GM23338 (cell line): ENCODE measurements around the gene PAPOLG. TPM values are rescaled to one million over a fixed set of nuclear protein-coding genes. Genes with fewer than 3 reads are reported as not detected.

ENCODE experiments used
- ATAC-seq: fragments of 200-7000 bp; cut with Tn5 transposase; 3 replicates; pipeline ENCODE4 v1.9.1; 2020
- DNase-seq: peaks from one replicate; pipeline ENCODE4 v3.0.0-alpha.2; 2015; ENCODE audit warnings: low spot score
- H2AFZ ChIP-seq: fragments of 200-600 bp; sonication (generic); 2 replicates; pipeline ENCODE4 v1.8.0; 2016; ENCODE audit warnings: antibody characterized with exemption, mild to moderate bottlenecking, moderate library complexity
- H3F3A ChIP-seq: fragments of 200-600 bp; sonication (generic); replicated peaks from 2 replicates; pipeline ENCODE4 v1.8.0; 2017; ENCODE audit warnings: antibody characterized with exemption, mixed run types, low read depth
- H3K27ac ChIP-seq: fragments of 200-600 bp; sonication (generic); 2 replicates; pipeline ENCODE4 v1.6.1; 2016; ENCODE audit warnings: low read depth
- H3K27me3 ChIP-seq: fragments of 200-600 bp; sonication (generic); 2 replicates; pipeline ENCODE4 v1.8.0; 2016; ENCODE audit warnings: mild to moderate bottlenecking, mixed run types, moderate library complexity; ENCODE audit not compliant: insufficient read depth
- H3K36me3 ChIP-seq: fragments of 200-600 bp; sonication (generic); 2 replicates; pipeline ENCODE4 v1.8.0; 2016; ENCODE audit warnings: mild to moderate bottlenecking; ENCODE audit not compliant: insufficient read depth
- H3K4me1 ChIP-seq: fragments of 200-600 bp; sonication (generic); 2 replicates; pipeline ENCODE4 v1.8.0; 2016; ENCODE audit warnings: mild to moderate bottlenecking, moderate library complexity; ENCODE audit not compliant: insufficient read depth
- H3K4me2 ChIP-seq: fragments of 200-600 bp; sonication (generic); 2 replicates; pipeline ENCODE4 v1.7.1; 2017; ENCODE audit warnings: mixed run types
- H3K4me3 ChIP-seq: fragments of 200-600 bp; sonication (generic); 2 replicates; pipeline ENCODE4 v1.6.1; 2016; ENCODE audit warnings: mixed run types
- H3K79me2 ChIP-seq: fragments of 200-600 bp; sonication (generic); replicated peaks from 2 replicates; pipeline ENCODE4 v1.8.0; 2017; ENCODE audit warnings: mild to moderate bottlenecking; ENCODE audit not compliant: insufficient read depth
- H3K9me2 ChIP-seq: fragments of 200-600 bp; sonication (generic); 2 replicates; pipeline ENCODE4 v1.8.0; 2017; ENCODE audit not compliant: insufficient read depth
- H4K20me1 ChIP-seq: fragments of 200-600 bp; sonication (generic); replicated peaks from 2 replicates; pipeline ENCODE4 v1.8.0; 2017; ENCODE audit warnings: mild to moderate bottlenecking; ENCODE audit not compliant: insufficient read depth
- H3K27ac Mint-ChIP-seq: 2 replicates; pipeline ENCODE4 v1.8.0; 2020; ENCODE audit warnings: inconsistent platforms, mild to moderate bottlenecking, moderate library complexity, mixed read lengths
- H3K27me3 Mint-ChIP-seq: 3 replicates; pipeline ENCODE4 v1.8.0; 2022; ENCODE audit warnings: low read depth, mild to moderate bottlenecking, moderate library complexity, mixed read lengths, inconsistent platforms; ENCODE audit not compliant: insufficient read depth, poor library complexity
- H3K36me3 Mint-ChIP-seq: 3 replicates; pipeline ENCODE4 v1.8.0; 2021; ENCODE audit warnings: low read depth, mild to moderate bottlenecking, inconsistent platforms, moderate library complexity, mixed read lengths
- H3K4me1 Mint-ChIP-seq: 3 replicates; pipeline ENCODE4 v1.8.0; 2020; ENCODE audit warnings: mild to moderate bottlenecking, inconsistent platforms, mixed read lengths
- H3K4me3 Mint-ChIP-seq: 3 replicates; pipeline ENCODE4 v1.8.0; 2021; ENCODE audit warnings: moderate library complexity, mild to moderate bottlenecking, inconsistent platforms, mixed read lengths
- H3K9me3 Mint-ChIP-seq: 3 replicates; pipeline ENCODE4 v1.8.0; 2020; ENCODE audit warnings: moderate library complexity, mild to moderate bottlenecking, inconsistent platforms, mixed read lengths
- CREB1 ChIP-seq: fragments of 250-450 bp; sonication (Bioruptor Pico); IDR thresholded peaks from 2 replicates; pipeline ENCODE4 v1.5.0; 2020; ENCODE audit warnings: low read depth, mild to moderate bottlenecking, moderate library complexity
- EZH2 ChIP-seq: fragments of 200-600 bp; sonication (generic); IDR thresholded peaks from one replicate; pipeline ENCODE4 v1.8.0; 2017; ENCODE audit warnings: antibody characterized with exemption, mild to moderate bottlenecking, low read depth; ENCODE audit not compliant: unreplicated experiment
- EZH2phosphoT487 ChIP-seq: fragments of 200-600 bp; sonication (generic); IDR thresholded peaks from one replicate; pipeline ENCODE4 v1.8.1; 2018; ENCODE audit warnings: antibody characterized with exemption; ENCODE audit not compliant: unreplicated experiment
- JUNB ChIP-seq: IDR thresholded peaks from one replicate; pipeline ENCODE4 v1.6.1; 2016; ENCODE audit warnings: antibody characterized with exemption; ENCODE audit not compliant: unreplicated experiment
- NANOG ChIP-seq: IDR thresholded peaks from 2 replicates; pipeline ENCODE4 v1.6.1; 2016; ENCODE audit warnings: antibody characterized with exemption, borderline replicate concordance
- POLR2AphosphoS5 ChIP-seq: IDR thresholded peaks from 2 replicates; pipeline ENCODE4 v1.6.1; 2016; ENCODE audit warnings: antibody characterized with exemption, low read depth
- STAT1 ChIP-seq: IDR thresholded peaks from one replicate; pipeline ENCODE4 v1.6.1; 2016; ENCODE audit warnings: antibody characterized with exemption; ENCODE audit not compliant: unreplicated experiment
- ZNF114 ChIP-seq: fragments of 250-450 bp; sonication (Bioruptor Pico); IDR thresholded peaks from 2 replicates; pipeline ENCODE4 v1.5.0; 2020; ENCODE audit warnings: mild to moderate bottlenecking, moderate library complexity
- ZNF331 ChIP-seq: fragments of 250-450 bp; sonication (Bioruptor Pico); IDR thresholded peaks from 2 replicates; pipeline ENCODE4 v1.5.0; 2020; ENCODE audit warnings: low read depth, mild to moderate bottlenecking, moderate library complexity
- polyA plus RNA-seq: library from polyadenylated mRNA; unstranded; fragments of >200 nt; fragmentation: Nextera tagmentation; extraction: Ambion mirVana; gene quantifications from 2 replicates; pipeline ENCODE4 v1.2.1, GENCODE V29; 2016
- total RNA-seq: library from RNA; depleted of rRNA; stranded (reverse); fragments of >200 nt; shearing (Covaris generic); gene quantifications from 2 replicates; pipeline ENCODE4 v1.2.3, GENCODE V29; 2014
- TF ChIP-seq, protein P1 (sequence below): IDR thresholded peaks from 2 replicates; pipeline ENCODE4 v1.6.1; 2016; ENCODE audit warnings: antibody characterized with exemption
- TF ChIP-seq, protein P2 (sequence below): fragments of 250-450 bp; sonication (Bioruptor Pico); IDR thresholded peaks from 2 replicates; pipeline ENCODE4 v1.5.0; 2020; ENCODE audit warnings: mild to moderate bottlenecking, moderate library complexity

Gene PAPOLG
- total and polyA plus RNA-seq, 2 experiments from 2014 or later, result 13.8 to 31.2 TPM

DNA sequence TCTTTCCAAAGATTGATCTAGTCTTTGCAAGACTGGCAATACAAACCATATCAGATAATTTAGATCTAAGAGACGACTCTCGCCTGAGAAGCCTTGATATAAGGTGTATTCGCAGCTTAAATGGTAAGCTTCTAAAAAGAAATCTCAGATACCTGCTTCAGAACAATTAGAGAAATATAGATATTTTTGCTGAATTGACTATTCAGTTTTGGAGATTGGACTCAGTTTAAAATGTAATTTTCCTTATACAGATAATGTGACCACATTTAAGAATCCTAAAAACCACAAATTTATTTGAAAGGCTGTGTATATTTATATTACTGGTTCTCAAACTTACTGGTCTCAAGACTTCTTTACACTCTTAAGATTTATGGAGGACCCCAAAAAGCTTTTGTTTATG, 15.4 kb downstream of the PAPOLG start:
- ATAC-seq (no peak), DNase-seq (no peak)
- Mint-ChIP-seq H3K27me3 (no peaks in the 10 kb centered on the region), H3K27ac (no peak overlapping the region), H3K4me1 (no peaks in the 10 kb centered on the region), H3K36me3 (peaks cover 62% of the 10 kb centered on the region), H3K9me3 (no peaks in the 10 kb centered on the region), H3K4me3 (no peak overlapping the region)
- Histone ChIP-seq H3K4me2 (no peak overlapping the region), H3K9me2 (no peaks in the 10 kb centered on the region), H3K4me3 (no peak overlapping the region), H3K27me3 (no peaks in the 10 kb centered on the region), H4K20me1 (peaks cover 6% of the 10 kb centered on the region), H3K36me3 (peaks cover 59% of the 10 kb centered on the region), H3K27ac (no peak overlapping the region), H2AFZ (no peak overlapping the region), H3F3A (no peaks in the 10 kb centered on the region), H3K79me2 (no peaks in the 10 kb centered on the region; the same call in none of the 2 replicates), H3K4me1 (no peaks in the 10 kb centered on the region)
- no peak for TF ChIP-seq ZNF114 (CRISPR knock-in tag)
- TF ChIP-seq, protein P1, sequence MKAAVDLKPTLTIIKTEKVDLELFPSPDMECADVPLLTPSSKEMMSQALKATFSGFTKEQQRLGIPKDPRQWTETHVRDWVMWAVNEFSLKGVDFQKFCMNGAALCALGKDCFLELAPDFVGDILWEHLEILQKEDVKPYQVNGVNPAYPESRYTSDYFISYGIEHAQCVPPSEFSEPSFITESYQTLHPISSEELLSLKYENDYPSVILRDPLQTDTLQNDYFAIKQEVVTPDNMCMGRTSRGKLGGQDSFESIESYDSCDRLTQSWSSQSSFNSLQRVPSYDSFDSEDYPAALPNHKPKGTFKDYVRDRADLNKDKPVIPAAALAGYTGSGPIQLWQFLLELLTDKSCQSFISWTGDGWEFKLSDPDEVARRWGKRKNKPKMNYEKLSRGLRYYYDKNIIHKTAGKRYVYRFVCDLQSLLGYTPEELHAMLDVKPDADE, result no peak

DNA sequence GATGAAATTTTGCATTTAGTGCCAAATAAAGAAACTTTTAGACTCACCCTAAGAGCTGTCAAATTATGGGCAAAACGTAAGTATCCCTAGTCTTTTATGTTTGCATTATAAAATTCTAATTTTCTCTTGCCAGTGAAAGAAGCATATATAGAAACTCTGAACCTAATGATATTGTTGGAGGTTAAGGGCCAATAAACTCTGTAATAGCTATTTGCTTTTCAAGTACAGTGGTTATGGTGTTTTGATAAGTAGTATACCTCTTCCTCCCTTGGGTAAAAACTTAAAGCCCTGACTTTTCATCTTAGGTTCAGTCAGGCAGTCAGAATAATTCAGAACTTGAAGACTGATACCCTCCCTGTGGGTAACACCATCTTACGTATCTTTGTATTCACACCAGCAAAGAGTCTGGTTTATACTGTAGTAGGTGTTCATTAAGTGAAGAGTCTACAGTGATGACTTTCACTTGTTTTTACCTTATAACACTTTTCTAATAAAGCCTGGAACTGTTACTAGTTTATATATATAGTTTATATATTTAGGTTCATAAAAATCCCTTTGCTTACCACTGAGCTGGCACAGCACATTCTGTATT, 19.1 kb downstream of the PAPOLG start:
- H3K27ac Mint-ChIP-seq, result no peak overlapping the region
- H3K36me3 ChIP-seq, result peaks cover 59% of the 10 kb centered on the region
- H3K79me2 ChIP-seq, result no peaks in the 10 kb centered on the region; the same call in 1 of the 2 replicates
- H3K4me3 Mint-ChIP-seq, result no peak overlapping the region
- H3K36me3 Mint-ChIP-seq, result peaks cover 67% of the 10 kb centered on the region
- no peak overlapping the region for H3K4me2 ChIP-seq
- no peaks in the 10 kb centered on the region for H3K9me3 Mint-ChIP-seq
- no peaks in the 10 kb centered on the region for H3K9me2 ChIP-seq
- no peaks in the 10 kb centered on the region for H3K27me3 Mint-ChIP-seq
- no peak for DNase-seq
- peaks cover 3% of the 10 kb centered on the region; the same call in 1 of the 2 replicates for H4K20me1 ChIP-seq
- no peaks in the 10 kb centered on the region for H3F3A ChIP-seq
- H3K4me3 ChIP-seq, result no peak overlapping the region
- no peak overlapping the region for H2AFZ ChIP-seq
- no peaks in the 10 kb centered on the region for H3K4me1 ChIP-seq
- no peak for ATAC-seq
- H3K27ac ChIP-seq, result no peak overlapping the region
- H3K27me3 ChIP-seq, result no peaks in the 10 kb centered on the region
- no peaks in the 10 kb centered on the region for H3K4me1 Mint-ChIP-seq
- no peak for TF ChIP-seq ZNF114 (CRISPR knock-in tag)
- no peak for TF ChIP-seq JUNB
- no peak for TF ChIP-seq EZH2
- no peak for TF ChIP-seq CREB1 (CRISPR knock-in tag)
- no peak for TF ChIP-seq POLR2AphosphoS5
- no peak for TF ChIP-seq NANOG
- TF ChIP-seq, protein P1, result no peak
- TF ChIP-seq STAT1, result no peak
- TF ChIP-seq, protein P2, sequence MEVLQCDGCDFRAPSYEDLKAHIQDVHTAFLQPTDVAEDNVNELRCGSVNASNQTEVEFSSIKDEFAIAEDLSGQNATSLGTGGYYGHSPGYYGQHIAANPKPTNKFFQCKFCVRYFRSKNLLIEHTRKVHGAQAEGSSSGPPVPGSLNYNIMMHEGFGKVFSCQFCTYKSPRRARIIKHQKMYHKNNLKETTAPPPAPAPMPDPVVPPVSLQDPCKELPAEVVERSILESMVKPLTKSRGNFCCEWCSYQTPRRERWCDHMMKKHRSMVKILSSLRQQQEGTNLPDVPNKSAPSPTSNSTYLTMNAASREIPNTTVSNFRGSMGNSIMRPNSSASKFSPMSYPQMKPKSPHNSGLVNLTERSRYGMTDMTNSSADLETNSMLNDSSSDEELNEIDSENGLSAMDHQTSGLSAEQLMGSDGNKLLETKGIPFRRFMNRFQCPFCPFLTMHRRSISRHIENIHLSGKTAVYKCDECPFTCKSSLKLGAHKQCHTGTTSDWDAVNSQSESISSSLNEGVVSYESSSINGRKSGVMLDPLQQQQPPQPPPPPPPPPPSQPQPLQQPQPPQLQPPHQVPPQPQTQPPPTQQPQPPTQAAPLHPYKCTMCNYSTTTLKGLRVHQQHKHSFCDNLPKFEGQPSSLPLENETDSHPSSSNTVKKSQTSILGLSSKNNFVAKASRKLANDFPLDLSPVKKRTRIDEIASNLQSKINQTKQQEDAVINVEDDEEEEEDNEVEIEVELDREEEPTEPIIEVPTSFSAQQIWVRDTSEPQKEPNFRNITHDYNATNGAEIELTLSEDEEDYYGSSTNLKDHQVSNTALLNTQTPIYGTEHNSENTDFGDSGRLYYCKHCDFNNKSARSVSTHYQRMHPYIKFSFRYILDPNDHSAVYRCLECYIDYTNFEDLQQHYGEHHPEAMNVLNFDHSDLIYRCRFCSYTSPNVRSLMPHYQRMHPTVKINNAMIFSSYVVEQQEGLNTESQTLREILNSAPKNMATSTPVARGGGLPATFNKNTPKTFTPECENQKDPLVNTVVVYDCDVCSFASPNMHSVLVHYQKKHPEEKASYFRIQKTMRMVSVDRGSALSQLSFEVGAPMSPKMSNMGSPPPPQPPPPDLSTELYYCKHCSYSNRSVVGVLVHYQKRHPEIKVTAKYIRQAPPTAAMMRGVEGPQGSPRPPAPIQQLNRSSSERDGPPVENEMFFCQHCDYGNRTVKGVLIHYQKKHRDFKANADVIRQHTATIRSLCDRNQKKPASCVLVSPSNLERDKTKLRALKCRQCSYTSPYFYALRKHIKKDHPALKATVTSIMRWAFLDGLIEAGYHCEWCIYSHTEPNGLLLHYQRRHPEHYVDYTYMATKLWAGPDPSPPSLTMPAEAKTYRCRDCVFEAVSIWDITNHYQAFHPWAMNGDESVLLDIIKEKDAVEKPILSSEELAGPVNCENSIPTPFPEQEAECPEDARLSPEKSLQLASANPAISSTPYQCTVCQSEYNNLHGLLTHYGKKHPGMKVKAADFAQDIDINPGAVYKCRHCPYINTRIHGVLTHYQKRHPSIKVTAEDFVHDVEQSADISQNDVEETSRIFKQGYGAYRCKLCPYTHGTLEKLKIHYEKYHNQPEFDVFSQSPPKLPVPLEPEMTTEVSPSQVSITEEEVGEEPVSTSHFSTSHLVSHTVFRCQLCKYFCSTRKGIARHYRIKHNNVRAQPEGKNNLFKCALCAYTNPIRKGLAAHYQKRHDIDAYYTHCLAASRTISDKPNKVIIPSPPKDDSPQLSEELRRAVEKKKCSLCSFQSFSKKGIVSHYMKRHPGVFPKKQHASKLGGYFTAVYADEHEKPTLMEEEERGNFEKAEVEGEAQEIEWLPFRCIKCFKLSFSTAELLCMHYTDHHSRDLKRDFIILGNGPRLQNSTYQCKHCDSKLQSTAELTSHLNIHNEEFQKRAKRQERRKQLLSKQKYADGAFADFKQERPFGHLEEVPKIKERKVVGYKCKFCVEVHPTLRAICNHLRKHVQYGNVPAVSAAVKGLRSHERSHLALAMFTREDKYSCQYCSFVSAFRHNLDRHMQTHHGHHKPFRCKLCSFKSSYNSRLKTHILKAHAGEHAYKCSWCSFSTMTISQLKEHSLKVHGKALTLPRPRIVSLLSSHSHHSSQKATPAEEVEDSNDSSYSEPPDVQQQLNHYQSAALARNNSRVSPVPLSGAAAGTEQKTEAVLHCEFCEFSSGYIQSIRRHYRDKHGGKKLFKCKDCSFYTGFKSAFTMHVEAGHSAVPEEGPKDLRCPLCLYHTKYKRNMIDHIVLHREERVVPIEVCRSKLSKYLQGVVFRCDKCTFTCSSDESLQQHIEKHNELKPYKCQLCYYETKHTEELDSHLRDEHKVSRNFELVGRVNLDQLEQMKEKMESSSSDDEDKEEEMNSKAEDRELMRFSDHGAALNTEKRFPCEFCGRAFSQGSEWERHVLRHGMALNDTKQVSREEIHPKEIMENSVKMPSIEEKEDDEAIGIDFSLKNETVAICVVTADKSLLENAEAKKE (CRISPR knock-in tag), result no peak
- no peak for TF ChIP-seq ZNF331 (CRISPR knock-in tag)
- no peak for TF ChIP-seq EZH2phosphoT487
